HG02678 (cell line): ENCODE results near the gene HECTD4.
A peak's percentile ranks its signal among the peaks of the same experiment; 100 is the strongest.
"Not testable (repeated sequence)": the region's sequence is repeated elsewhere in the genome, so short reads cannot be mapped to it uniquely, and the experiment has no call there.

ENCODE experiments used
- ATAC-seq: cut with Tn5 transposase; IDR thresholded peaks from one replicate; pipeline ENCODE4 v1.9.1; 2021; ENCODE audit warnings: mild to moderate bottlenecking, moderate library complexity; ENCODE audit not compliant: unreplicated experiment

HECTD4 gene

GRCh38 chr12:112164011-112164660, 218.1 kb downstream of the HECTD4 start:
- no peak for ATAC-seq

GRCh38 chr12:112163471-112163991, 218.7 kb downstream of the HECTD4 start:
- no peak for ATAC-seq

GRCh38 chr12:112163056-112163455, 219.2 kb downstream of the HECTD4 start:
- ATAC-seq, result no peak

- ATAC-seq, result no peak
Measured at GRCh38 chr12:112162241-112162790, 219.9 kb downstream of the HECTD4 start.

- no peak for ATAC-seq
Measured at GRCh38 chr12:112161711-112162110, 220.5 kb downstream of the HECTD4 start.

- ATAC-seq, result no peak
Measured at GRCh38 chr12:112160611-112161010, 221.6 kb downstream of the HECTD4 start.

- no peak for ATAC-seq
Measured at GRCh38 chr12:112159146-112159541, 223.1 kb downstream of the HECTD4 start.

GRCh38 chr12:112158461-112159145, 223.6 kb downstream of the HECTD4 start:
- ATAC-seq, result not testable (repeated sequence)

GRCh38 chr12:112153893-112154219, 228.4 kb downstream of the HECTD4 start:
- ATAC-seq, result no peak

GRCh38 chr12:112153181-112153892, 228.9 kb downstream of the HECTD4 start:
- no peak for ATAC-seq

- no peak for ATAC-seq
Measured at GRCh38 chr12:112151766-112152541, 230.3 kb downstream of the HECTD4 start.

GRCh38 chr12:112149596-112149995, 232.6 kb downstream of the HECTD4 start:
- ATAC-seq, result no peak

GRCh38 chr12:112148031-112148513, 234.2 kb downstream of the HECTD4 start:
- no peak for ATAC-seq

GRCh38 chr12:112146123-112146522, 236.1 kb downstream of the HECTD4 start:
- no peak for ATAC-seq

GRCh38 chr12:112140728-112141127, 241.5 kb downstream of the HECTD4 start:
- ATAC-seq, result no peak

- ATAC-seq, result no peak
Measured at GRCh38 chr12:112134731-112135130, 247.5 kb downstream of the HECTD4 start.

- ATAC-seq, result no peak
Measured at GRCh38 chr12:112133418-112133817, 248.8 kb downstream of the HECTD4 start.

- ATAC-seq, result no peak
Measured at GRCh38 chr12:112131686-112132085, 250.5 kb downstream of the HECTD4 start.

- peak; percentile 54 for ATAC-seq
Measured at GRCh38 chr12:112130441-112130998, 251.7 kb downstream of the HECTD4 start.

GRCh38 chr12:112126911-112127310, 255.3 kb downstream of the HECTD4 start:
- ATAC-seq, result no peak
